EH (cell line): ENCODE measurements around the gene AFF4.
A peak's percentile ranks its signal among the peaks of the same experiment; 100 is the strongest.
"Not testable (repeated sequence)": the region's sequence is repeated elsewhere in the genome, so short reads cannot be mapped to it uniquely, and the experiment has no call there.

Experiments
- DNase-seq: peaks from one replicate; pipeline ENCODE4 v3.0.0-alpha.2; 2015; ENCODE audit warnings: low read depth

The AFF4 gene

DNA sequence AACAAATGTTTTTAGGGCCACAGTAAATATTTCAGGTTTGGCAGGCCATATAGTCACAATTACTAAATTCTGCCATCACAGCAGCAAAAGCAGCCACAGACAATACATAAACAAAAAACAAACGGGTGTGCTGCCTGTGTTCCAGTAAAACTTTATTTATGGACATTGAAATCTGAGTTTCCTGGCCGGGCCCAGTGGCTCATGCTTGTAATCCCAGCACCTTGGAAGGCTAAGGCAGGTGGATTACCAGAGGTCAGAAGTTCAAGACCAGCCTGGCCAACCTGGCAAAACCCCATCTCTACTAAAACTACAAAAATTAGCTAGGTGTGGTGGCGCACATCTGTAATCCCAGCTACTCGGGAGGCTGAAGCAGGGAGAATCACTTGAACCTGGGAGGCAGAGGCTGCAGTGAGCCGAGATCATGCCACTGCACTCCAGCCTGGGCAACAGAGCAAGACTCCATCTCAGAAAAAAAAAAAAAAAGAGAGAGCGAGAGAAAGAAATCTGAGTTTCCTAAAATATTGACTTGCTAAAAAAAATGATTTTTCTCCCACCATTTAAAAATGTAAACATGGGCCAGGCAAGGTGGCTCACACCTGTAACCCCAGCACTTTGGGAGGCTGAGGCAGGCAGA lies 7.2 kb downstream of the AFF4 start:
- not testable (repeated sequence) for DNase-seq

DNA sequence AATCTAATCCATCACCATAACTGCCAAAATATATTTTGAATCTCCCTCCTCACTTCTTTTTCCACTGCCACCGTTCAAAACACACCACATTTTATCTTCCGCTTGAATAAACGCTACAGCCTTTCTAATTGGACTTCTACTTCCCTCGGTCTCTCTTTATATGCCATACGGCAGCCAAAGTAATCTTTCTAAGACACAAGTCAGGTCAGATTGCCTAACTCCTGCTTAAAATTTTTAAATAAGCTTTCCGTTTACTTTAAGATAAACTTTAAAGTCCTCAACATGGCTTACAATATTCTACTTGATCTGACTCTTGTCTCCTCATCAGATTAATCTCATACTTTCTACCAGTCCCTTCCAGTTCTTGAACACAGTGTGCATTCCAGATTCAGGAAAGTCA lies 9.7 kb downstream of the AFF4 start:
- DNase-seq, result no peak

DNA sequence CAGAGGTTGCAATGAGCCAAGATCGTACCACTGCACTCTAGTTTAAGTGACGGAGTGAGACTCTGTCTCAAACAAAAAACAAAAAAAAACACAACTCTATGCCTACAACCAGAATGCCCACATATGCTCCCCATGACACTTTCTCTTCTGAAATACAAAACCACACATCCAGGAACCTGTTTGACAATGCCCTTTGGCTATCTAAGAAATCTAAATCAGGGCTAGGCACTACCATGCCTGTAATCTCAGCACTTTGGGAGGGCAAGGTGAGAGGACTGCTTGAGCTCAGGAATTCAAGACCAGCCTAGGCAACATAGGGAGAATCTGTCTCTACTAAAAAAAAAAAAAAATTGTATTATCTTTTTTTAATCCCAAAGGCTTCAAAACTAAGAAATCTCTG lies 10.6 kb downstream of the AFF4 start:
- no peak for DNase-seq

DNA sequence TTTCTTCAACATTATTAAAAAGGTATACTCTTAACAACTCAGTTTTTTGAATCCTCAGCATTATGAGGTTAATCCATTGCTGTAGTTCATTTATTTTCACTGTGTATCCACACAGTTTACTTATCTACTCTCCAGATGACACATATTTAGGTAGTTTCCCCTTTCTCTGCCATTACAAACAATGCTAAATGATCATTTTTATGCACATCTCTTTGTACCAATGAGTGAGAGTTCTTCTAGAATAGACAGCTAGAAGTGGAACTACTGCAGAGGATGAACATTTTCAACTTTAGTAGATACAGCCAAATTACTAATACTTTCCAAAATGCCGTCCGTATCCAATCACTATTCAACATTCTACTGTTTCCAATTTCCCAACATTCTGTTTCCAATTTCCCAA lies 11.5 kb downstream of the AFF4 start:
- DNase-seq, result no peak

DNA sequence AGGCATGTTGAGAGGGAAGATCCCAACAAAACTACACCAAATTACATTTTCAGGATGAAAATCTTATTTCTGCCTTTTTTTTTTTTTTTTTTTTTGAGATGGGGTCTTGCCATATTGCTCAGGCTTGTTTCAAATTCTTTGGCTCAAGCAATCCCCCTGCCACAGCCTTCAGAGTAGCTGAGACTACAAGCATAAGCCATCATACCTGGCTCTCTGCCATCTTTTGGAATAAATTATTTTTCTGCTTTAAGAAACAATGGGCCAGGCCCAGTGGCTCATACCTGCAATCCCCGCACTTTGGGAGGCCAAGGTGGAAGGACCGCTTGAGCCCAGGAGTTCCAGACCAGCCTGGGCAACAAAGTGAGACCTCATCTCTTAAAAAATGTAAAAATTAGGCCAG lies 14.3 kb downstream of the AFF4 start:
- DNase-seq, result peak; percentile 24

DNA sequence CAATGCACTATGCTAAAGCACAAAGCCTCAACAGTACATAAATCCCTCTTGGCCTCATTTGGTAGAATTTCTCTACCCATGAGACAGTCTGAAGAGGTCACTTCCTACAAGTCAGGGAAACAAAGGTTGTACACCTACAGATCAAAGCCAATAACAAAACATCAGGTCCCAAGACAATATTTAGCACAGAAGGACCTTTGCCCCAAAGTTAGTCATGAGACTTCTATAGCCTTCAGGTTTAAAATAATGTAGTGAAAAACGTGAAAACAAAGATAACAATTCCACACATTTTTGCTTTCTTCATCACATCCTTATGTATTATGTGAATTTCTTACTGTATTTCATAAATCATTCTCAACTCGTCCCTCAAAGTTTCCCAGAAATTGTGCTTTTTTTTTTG lies 15.8 kb downstream of the AFF4 start:
- DNase-seq, result peak; percentile 77

DNA sequence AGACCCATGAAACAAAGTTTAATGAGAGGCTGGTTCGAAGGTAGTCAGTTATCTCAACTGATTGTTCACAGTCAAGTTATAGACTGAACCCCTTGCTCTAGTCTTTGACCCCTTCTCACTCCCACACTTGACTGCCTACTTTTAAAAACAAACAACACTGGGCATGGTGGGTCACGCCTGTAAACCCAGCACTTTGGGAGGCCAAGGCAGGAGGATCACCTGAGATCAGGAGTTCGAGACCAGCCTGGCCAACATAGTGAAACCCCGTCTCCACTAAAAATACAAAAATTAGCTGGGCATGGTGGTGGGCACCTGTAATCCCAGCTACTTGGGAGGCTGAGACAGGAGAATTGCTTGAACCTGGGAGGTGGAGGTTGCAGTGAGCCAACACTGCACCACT lies 18.1 kb downstream of the AFF4 start:
- DNase-seq, result not testable (repeated sequence)

DNA sequence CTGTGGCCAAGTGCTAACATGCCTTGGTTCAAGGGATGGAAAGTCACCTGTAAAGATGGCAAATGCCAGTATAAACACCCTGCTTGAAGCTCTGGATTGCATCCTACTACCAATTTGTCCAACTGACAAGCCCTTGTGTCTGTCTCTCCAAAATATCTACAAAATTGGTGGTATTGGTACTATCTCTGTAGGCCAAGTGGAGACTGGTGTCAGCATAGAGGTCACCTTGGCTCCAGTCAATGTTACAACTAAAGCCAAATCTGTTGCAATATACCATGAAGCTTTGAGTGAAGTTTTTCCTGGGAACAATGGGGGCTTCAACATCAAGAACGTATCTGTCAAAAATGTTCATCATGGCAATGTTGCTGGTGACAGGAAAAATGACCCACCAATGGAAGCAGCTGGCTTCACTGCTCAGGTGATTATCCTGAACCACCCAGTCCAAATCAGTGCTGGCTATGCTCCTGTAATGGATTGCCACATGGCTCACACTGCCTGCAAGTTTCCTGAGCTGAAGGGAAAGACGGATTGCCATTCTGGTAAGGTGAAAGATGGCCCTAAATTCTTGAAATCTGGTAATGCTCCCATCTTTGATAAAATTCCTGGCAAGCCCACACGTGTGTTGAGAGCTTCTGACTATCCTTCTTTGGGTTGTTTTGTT lies 19.9 kb downstream of the AFF4 start:
- DNase-seq, result no peak

DNA sequence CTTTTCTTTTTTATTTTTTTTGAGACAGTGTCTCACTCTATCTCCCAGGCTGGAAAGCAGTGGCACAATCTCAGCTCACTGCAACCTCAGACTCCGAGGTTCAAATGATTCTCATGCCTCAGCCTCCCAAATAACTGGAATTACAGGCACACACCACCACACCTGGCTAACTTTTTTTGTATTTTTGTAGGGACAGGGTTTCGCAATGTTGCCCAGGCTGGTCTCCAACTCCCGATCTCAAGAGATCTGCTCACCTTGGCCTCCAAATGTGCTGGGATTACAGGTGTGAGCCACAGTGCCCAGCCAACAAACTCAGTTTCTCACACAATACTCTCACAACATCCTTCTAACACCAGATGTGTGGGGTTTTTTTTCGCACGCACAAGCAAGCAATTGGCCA lies 22.1 kb downstream of the AFF4 start:
- no peak for DNase-seq

DNA sequence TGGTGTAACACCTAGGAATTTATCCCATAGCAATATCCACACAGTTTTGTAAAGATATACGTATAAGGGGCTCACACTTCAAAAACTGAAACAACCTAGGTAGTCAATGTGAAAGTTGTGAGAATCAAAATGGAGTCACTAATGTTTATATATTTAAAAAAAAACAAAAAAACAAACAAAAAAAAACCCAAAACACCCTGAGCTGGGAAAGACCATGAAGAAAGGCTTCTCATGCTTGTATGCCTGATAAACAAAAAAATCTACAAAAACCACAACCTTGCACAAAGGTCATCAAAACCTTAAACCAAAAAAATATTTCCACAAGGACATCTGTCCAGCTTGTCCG lies 35.4 kb downstream of the AFF4 start:
- no peak for DNase-seq

DNA sequence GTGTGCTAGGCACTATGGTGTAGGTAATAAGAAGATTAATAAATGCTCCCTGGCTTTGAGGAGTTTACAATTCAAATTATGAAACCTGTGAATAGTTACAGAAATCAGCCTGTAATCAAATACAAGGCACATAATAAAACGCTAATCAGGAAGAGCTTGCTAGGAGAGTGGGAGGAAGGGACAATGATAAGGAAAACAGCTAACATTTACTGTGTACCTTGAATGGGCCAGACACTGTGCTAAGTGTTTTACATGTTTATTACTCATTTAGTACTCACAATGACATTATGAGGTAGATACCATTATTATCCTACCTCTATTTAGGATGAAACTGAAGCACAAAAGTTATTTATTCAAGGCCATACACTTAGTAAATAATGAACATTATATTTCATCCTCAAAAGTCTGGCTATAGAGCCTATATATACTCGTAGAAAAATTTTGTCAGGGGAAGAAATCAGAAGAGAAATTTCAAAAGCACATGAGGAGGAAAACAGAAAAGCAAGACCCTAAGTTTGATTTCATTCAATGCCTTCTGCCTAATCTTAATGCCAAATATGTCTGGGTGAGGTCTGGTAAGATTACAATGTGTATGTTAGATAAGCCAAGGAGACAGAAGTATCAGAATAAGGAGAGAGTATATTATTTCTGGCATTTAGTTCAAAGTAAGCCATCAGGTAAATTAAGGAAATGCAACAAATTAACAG lies 35.9 kb downstream of the AFF4 start:
- DNase-seq, result no peak

DNA sequence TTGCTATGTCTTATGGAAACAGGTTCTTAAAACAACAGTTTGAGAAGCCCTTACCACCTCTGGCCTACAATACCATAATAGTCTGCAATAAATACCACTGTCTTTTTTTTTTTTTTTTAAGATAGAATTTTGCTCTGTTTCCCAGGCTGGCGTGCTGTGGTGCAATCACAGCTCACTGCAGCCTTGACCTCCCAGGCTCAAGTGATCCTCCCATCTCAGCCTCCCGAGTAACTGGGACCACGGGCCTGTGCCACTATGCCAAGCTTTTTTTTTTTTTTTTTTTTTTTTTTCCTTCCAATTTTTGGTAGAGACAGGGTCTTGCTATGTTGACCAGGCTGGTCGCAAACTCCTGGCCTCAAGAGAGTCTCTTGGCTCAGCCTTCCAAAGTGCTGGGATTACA lies 37.0 kb downstream of the AFF4 start:
- no peak for DNase-seq

DNA sequence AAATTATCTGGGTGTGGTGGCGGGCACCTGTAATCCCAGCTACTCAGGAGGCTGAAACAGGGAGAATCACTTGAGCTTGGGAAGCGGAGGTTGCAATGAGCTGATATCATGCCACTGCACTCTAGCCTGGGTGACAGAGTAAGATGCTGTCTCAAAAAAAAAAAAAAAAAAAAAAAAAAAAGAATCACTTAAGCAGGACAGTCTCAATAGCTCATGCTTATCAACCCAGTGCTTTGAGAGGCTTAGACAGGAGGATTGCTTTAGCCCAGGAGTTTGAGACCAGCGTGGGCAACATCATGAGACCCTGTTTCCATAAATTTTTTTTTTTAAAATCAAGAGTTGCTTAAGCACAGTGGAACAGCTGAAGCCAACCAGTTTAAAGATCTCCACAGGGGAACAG lies 47.3 kb downstream of the AFF4 start:
- no peak for DNase-seq

DNA sequence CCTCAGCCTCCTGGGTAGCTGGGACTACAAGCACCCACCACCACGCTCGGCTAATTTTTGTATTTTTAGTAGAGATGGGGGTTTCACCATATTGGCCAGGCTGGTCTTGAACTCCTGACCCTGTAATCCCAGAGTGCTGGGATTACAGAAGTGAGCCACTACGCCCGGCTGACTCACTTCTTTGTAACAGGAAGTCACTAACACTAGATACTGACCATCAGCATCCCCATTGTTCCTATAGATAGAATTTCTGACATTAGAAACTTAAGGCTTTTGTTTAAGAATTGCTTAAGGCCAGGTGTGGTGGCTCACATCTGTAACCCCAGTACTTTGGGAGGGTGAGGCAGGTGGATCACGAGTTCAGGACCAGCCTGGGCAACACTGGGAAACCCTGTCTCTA lies 47.8 kb downstream of the AFF4 start:
- DNase-seq, result peak; percentile 24

DNA sequence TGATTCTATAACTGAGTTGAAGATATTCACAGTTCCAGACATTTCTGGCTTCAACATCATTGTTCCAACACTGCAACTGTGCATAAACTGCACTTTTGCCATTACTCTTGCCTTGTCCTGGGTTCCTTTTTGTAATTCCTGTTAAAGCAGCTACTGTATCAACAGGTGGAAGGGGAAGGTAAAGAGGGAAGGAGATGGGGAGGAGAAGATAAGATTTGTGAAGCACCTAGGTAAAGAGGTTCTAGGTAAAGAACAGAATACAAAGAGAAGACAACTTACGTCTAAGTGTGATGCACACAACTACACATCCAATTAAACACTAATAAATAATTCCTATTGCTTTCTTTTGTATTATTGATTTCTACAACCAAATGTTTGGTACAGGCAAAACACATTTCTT lies 53.7 kb downstream of the AFF4 start:
- no peak for DNase-seq

DNA sequence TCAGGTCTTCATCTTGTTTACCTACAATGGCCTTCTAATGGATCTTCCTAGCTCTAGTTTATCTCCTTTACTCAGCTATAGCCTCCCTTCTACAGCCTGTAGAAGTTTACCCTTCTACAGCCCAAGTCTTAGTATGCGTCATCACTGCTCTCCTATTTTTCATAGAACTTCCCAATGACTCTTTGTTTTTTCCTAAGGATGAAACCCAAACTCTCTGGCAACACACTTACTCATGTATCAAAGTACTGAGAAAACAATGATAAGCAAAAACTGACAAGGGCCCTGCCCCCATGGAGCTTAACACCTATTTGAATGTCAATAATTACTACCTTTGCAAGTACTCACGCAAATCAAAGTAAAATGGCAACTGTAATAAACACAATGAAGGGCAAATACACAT lies 56.3 kb downstream of the AFF4 start:
- no peak for DNase-seq

DNA sequence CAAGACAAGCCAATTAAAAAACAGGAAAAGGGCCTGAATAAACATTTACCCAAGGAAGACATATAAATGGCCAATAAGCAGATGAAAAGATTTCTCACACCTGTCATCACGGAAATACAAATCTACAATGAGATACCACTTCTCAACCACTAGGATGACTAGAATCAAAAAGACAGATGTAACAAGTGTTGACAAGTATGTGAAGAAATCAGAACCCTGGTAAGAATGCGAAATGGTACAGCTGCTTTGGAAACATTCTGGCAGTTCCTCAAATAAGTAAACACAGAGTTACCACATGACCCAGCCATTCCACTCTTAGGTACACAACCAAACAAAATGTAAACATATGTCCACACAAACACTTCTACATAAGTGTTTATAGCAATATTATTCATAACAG lies 57.5 kb downstream of the AFF4 start:
- DNase-seq, result peak; percentile 13

DNA sequence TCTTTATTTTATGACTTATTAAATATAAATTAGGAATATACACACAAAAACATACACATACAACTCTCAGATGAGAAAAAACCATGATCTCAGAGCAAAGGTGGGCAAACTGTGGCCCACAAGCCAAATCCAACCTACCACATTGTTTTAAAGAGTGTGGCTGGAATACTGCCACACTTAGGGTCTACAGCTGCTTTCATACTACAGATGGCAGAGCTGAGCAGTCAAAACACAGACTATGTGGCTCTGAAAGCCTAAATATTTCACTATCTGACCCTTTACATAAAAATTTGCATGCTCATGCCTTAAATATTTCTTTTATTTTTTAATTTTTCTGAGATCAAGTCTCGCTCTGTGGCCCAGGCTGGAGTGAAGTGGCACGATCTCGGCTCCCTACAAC lies 61.7 kb downstream of the AFF4 start:
- DNase-seq, result peak; percentile 14

DNA sequence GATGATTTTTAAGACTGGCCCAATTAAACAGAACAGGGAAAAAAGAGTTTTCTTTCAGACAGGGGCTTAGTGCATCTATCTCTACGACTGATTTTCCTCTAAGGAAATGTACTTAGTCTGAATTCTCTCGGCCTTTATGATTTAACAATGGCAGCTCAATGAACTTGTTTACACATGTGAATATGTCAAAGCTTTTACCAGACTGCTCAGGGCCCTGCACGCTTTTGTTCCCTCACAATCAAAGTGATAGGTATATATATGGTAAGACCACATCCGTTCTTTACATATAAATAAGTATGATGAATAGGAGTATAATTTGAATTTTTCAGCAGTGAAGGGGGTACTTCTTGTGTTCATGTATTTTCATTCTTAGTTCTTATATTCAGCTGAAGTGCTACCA lies 62.4 kb downstream of the AFF4 start:
- DNase-seq, result no peak

DNA sequence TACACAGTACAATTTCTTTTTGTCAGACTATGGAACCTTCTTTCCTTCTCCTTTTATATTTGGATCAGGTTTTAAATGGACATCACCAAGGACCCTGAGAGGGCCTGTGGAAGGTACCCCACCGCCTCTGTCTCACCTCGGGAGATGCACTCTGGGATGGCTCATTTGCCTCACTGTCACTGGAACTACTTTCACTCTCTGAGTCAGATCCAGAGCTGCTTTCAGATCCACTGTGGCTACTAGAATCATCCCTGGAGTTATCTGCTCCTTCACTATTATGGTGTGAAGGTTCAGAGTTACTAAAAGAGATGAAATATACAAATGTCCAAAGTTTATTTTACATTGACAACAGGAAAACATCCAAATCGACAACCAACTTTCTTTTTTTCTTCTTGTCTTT lies 65.3 kb downstream of the AFF4 start:
- no peak for DNase-seq

DNA sequence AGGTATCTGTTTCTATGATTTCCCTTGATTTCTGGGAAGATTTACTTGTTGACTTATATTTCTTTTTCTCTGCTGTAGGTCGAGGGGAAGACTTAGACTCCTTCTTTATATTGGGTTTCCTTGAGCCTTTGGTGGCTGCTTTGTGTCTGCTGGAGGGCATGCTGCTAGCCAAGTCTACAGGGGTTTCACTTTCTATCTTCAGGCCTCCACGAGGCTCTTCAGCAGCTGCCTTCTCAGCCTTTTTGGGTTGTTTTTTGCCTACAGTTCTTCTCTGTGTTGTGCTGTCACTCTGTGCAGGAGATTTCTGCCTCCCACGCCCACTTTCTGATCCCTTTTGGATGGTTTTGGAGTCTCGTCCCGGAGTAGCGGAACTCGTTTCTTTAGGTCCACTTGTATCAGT lies 66.7 kb downstream of the AFF4 start:
- no peak for DNase-seq

DNA sequence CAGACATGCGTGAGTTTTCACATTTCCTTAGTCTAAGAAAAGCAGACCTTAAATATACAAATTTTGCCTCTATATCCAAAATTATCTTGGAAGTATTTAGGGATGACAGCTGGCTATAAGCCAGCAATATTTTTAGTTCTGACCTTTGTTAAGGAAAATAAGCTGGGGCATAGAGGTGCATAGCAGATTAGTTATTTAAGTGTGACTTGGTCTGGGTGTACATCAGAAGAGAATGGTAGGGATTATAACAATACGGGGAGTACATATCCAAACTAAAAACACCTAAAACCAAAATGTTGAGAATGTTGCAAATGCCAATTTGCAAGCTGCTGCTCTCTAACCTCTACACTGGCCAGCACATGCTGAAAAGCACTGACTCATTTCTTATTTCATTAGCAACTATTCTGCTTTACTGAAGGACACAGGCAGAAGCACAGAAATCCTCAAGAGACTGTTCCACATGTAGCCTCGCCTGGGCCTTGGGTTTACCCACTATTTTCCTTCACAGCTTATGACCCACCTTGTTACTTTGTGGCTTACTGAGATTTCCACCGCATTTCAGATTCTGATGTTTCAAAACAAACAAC lies 67.6 kb downstream of the AFF4 start:
- no peak for DNase-seq

DNA sequence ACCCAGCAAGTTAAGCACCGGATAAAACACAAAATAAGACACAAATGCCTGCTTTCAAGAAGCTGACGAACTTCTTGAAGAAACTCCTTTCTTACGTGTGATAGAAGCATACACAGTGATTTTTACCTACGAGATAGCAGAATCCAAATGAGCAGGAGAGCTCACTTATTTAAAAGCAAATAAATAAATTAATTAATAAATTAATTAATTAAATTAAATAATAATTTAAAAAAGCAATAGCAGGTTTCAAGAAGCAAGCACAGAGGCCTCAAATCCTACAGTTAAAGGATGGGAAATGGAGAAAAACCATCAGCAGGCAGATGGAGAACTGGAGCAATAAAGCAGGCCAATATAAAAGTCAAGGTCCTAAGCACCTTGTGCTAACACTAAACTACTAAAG lies 72.6 kb downstream of the AFF4 start:
- no peak for DNase-seq
